Activated CD8-positive, alpha-beta memory T cell treated with anti-CD3 and anti-CD28 coated beads, Interleukin-2, amount 50 U/mL, for 24 hours (primary cell): ENCODE results near the gene PPFIA4.

ENCODE experiments used
- DNase-seq: peaks from one replicate; pipeline ENCODE4 v3.0.0-alpha.2; 2020; ENCODE audit errors: extremely low read depth

The PPFIA4 gene

GRCh38 chr1:203040513-203041275, 14.4 kb downstream of the PPFIA4 start:
- no peak for DNase-seq

- no peak for DNase-seq
These were observed 15.2 kb downstream of the PPFIA4 start for GRCh38 chr1:203041351-203041932.

- no peak for DNase-seq
These were observed 17.7 kb downstream of the PPFIA4 start for GRCh38 chr1:203043830-203044545.

DNA sequence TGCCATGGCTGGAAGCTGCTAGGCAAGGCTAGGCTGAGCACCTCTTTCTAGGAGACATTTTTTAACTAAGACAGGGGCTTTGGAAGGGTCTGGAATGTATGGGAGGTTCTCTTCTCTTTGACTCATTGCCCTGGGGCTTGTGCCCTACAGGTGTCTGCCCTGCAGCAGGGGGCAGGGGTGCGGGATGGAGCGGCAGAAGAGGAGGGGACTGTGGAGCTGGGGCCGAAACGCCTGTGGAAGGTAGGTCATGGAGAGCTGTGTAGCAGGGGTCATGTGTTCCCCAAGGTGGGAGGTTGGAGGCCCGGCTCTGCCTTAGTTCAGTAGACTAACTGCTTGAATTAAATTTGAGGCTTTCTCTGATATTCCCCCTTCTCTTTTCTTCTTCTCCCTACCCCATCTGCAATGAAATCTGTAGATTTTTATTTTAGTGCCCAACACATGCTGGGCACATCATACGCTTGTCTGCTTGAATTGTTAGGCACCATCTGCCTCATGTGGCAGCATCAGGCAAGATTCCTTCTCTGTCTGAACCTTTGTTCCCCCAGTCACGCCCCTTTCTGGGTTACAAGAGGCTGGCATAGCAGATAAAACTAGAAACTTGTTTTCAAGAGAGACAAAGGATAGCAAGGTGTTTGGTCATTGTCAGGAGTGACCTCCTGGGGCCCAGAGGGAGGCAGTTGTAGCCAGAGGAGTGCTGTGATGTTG, 18.4 kb downstream of the PPFIA4 start:
- DNase-seq = no peak

GRCh38 chr1:203045336-203045735, 19.0 kb downstream of the PPFIA4 start:
- DNase-seq = no peak

- DNase-seq = no peak
These were observed 19.7 kb downstream of the PPFIA4 start for GRCh38 chr1:203045821-203046594.

DNA sequence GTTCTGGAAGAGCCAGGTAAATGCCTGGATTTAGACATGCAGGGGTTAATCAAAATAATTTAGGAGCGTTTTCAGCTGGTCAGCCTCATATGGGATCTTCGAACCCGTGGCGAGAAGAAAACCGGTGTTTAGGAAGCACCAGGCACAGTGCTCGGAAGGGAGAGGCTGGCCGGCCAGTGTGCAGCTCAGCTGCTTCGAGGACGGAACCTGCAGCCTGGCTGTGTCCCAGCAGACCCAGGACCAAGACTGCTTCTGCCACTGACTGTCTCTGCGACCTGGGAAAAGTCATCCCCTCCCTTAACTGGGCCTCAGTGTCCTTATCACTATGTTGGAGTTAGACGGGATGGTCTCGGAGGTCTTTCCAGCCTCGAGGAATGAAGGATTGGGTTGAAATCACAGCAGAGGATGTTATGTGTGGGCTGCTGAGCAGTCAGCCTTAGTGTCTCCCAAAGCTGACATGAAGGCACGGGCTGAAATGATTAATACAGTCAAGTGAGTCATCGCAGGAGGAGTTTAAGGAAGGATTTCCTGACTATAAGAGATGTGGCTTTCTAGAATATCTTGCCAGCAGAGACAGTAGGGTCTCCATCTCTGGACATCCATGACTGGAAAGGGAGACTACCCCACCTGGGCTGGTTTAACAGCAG, 20.8 kb downstream of the PPFIA4 start:
- DNase-seq = no peak

DNA sequence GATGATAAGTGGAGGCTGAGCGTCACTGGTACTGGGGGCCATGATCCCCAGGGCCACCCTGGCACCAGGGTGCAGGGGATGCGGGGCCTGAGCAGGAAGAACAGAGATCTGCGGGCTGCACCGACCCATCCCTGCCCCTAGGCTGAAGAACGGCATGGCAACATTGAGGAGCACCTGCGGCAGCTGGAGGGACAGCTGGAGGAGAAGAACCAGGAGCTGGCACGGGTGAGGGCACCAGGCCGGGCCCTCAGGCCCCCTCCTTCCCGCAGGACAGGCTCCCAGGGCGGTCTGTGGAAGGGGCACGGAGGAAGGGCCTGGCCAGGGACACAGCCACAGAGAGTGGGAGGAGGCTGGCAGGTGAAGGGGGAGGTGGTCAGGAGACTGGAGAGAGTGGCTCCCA, 21.8 kb downstream of the PPFIA4 start:
- no peak for DNase-seq

DNA sequence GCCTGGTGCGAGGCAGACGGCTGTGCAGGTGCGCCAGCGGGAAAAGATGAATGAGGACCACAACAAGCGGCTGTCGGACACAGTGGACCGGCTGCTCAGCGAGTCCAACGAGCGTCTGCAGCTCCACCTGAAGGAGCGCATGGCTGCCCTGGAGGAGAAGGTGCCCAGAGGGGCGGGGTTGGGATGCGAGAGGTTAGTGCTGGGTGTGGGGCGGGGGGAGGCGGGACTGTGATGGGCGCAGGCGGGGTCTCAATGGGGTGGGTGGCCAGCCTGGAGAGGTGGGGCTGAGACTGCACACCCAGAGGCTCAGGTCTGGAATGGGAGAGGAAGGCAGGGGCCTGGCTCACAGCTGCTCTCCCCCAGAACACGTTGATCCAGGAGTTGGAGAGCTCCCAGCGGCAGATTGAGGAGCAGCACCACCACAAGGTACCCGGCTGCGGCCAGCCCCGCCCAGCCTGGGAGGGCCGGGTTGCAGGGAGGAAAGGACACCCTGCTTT, 22.3 kb downstream of the PPFIA4 start:
- no peak for DNase-seq

DNA sequence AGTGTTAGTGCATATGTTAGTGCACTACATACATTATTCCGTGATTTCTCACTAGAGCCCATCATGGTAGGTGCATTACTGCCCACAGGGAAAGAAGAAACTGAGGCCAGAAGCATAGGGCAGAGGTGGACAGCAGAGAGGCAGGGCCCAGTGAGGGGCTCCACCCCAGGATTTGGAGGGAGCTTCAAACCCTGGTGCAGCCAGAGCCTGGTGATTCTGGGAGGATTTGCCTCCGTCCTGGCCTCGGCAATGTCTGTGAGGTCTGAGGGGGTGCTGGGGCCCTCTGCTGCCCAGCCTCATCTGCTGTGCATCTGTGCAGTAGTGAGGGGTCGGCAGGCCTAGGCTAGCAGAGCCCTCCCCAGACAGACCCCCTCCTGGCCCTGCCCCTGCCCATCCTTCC, 22.8 kb downstream of the PPFIA4 start:
- DNase-seq = no peak

GRCh38 chr1:203049576-203050180, 23.4 kb downstream of the PPFIA4 start:
- DNase-seq = no peak

GRCh38 chr1:203050826-203051225, 24.5 kb downstream of the PPFIA4 start:
- DNase-seq = no peak

DNA sequence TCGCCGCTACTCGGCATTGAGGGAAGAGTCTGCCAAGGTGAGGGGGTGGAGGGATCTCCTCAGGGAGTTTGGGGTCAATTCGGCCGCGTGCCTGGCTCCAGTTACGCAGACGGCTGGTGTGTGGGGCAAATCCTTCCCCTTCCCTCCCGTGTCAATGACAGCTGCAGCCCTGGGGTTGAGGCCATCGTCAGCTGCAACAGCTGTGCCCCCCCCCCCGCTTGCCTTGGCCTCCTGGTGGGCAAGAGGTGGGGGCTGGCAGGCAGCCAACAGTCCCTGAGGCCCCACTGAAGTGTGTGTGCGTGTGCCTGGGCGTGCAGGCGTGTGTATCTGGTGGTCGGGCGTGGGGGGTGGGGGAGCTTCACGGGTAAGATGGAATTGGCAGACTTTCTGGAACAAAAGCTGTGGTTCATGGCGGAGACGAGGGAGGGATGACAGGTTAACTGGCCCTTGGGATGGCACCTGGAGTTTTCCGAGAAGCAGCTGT, 25.6 kb downstream of the PPFIA4 start:
- no peak for DNase-seq

- DNase-seq = no peak
These were observed 26.3 kb downstream of the PPFIA4 start for GRCh38 chr1:203052601-203053000.

GRCh38 chr1:203054184-203054583, 27.9 kb downstream of the PPFIA4 start:
- no peak for DNase-seq

GRCh38 chr1:203054642-203055041, 28.4 kb downstream of the PPFIA4 start:
- no peak for DNase-seq

GRCh38 chr1:203055161-203055799, 29.0 kb downstream of the PPFIA4 start:
- DNase-seq = no peak

GRCh38 chr1:203056012-203056411, 29.7 kb downstream of the PPFIA4 start:
- DNase-seq = no peak

GRCh38 chr1:203056516-203056915, 30.2 kb downstream of the PPFIA4 start:
- DNase-seq = no peak
